GM12872 (cell line): ENCODE measurements around the gene TMEM43.

Experiments used
- TF ChIP-seq, protein P1 (sequence below): IDR thresholded peaks from 3 replicates; pipeline ENCODE4 v1.5.1; 2011; ENCODE audit warnings: low read depth, mild to moderate bottlenecking, low read length, moderate library complexity; ENCODE audit not compliant: insufficient read depth

Gene TMEM43

DNA sequence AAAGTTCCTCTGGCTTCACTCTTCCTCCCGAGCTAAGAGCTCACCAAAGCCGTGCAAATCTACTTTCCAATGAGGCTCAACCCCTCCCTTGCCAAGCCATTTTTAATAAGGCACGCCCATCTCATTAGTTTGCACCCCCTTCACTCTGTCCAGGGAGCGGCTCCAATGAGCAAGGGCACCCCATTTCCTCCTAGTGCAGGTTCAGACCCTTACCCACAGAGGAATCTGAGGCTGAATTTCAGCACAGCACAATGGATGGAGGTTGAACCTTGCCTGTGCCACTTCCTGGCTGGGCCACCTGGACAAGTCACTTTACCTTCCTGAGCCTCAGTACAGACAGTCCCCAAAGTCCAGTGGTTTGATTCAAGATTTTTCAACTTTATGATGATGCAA lies 28.1 kb downstream of the TMEM43 start:
- TF ChIP-seq, protein P1, sequence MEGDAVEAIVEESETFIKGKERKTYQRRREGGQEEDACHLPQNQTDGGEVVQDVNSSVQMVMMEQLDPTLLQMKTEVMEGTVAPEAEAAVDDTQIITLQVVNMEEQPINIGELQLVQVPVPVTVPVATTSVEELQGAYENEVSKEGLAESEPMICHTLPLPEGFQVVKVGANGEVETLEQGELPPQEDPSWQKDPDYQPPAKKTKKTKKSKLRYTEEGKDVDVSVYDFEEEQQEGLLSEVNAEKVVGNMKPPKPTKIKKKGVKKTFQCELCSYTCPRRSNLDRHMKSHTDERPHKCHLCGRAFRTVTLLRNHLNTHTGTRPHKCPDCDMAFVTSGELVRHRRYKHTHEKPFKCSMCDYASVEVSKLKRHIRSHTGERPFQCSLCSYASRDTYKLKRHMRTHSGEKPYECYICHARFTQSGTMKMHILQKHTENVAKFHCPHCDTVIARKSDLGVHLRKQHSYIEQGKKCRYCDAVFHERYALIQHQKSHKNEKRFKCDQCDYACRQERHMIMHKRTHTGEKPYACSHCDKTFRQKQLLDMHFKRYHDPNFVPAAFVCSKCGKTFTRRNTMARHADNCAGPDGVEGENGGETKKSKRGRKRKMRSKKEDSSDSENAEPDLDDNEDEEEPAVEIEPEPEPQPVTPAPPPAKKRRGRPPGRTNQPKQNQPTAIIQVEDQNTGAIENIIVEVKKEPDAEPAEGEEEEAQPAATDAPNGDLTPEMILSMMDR, result no peak

DNA sequence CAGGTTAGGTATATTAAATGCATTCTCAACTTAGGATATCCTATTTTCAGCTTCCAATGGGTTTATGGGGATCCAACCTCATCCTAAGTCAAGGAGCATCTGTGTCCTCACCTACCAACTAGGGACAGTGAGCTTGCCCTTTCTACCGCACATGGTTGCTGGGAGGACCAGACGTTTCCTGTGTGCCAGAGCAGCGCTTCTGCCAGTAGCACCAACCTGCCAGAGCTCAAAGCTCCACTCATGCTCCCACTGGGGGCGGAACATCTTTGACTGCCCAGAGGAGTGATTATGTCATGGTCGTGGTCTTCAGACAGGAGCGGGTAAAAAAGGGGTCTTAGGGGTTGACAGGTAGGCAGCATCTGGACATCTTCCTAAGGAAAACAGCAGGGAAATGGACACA lies 28.8 kb downstream of the TMEM43 start:
- TF ChIP-seq, protein P1, result no peak

DNA sequence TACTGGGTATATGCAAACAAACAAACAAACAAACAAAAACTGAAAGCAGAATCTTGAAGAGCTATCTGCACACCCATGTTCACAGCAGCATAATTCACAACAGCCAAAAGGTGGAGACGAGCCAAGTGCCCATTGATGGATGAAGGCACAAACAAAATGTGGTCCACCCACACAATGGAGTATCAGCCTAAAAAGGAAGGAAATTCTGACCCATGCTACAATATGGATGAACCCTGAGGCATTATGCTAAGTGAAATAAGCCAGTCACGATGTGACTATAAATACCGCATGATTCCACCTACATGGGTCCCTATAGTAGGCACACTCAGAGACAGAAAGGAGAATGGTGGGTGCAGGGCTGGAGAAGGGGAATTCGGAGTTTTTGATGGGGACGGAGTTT lies 29.4 kb downstream of the TMEM43 start:
- TF ChIP-seq, protein P1, result no peak

DNA sequence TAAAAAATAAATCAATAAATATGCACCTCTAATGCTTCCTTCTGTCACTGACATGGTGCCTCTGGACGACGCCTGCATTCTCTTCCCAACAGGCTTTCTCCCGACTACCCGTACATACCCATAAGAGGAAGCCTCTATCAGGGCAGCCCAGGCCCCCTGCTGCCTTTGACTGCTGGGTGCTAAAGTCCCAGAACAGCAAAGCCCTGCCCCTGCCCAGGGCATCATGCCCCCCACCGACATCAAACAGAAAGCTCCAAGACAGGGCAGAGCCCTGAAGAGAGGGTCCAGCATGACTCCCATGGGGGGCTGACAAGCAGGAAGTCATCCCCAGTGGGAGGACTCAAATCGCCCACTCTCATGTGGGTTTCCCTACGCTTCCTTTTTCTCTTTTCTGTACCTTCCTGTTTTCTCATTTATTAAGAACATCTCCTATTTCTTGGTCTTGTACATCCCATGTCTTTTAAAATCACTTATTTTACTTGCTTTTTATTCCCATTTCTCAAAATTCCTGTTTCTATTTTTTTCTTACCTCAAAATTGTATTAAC lies 30.1 kb downstream of the TMEM43 start:
- TF ChIP-seq, protein P1, result no peak

DNA sequence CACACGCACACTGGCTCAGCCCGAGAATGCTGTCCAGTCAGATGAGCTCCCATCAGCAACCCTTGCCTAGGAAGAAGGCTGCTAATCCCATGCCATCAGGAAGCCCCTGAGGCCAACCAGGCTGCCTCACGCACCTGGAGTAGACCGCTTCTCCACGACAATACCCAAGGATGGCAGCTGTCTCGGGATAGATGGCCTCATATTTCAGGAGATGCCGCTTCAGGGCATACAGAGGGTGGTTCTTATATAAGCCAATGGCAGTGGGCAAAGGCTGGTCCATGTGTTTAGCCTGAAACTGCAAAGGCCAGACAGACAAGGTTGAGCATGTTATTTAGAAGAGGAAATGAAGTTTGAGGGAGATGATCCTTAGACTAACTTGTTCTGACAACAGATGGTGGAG lies 31.3 kb downstream of the TMEM43 start:
- TF ChIP-seq, protein P1, result no peak

DNA sequence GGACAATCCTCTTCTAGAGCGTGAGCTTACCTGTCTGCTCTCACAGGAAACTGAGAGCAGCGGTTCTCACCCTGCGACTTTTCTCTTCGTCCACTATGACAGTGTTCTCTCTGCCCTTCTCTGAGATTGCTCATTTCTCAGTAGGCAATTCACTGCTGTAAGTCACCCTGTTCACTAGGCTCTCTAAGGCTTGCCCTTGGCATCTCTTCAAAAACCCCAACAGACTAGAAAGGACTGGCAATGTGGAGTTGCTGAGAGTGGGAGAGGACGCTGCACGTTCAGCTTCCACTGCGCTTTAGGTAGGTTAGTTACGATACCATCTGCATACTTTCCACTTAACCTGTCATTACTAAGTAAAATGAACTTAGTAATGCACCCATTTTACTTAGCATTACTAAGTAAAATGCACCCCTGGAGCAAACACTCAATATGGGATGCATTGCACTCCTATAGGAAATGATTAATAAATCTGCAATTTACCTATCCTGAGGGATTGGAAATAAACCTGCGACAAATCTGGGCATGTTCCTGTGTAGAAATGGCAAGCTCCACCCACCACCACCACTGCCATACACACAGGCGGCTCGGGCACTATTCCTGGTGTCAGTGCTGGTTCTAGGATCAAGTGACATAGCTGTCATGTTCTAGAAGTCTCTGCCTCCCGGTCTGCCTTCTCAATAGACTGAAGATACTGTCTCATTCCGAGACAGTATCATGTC lies 32.1 kb downstream of the TMEM43 start:
- TF ChIP-seq, protein P1, result no peak

DNA sequence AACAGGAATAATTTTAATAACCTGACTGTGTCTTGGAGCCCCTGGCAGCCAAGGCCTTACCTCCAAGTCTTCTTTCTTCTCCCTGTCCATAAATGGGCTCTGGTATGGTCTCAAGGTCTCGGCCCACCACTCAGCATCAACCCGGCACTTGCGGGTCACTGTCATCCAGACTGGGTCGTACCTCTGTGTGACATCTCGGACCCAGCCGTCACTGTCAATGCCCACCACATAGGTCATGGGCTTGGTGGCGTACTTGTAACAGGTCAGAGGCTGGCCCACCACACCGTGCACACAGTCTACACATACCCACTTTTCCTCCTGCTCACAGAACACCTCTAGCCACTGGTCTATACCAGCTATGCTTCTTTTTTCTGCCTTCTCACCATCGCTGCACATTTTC lies 33.1 kb downstream of the TMEM43 start:
- TF ChIP-seq, protein P1, result no peak
